GM12873 (cell line): ENCODE measurements around the gene SYNGR1.

Experiments used
- TF ChIP-seq, protein P1 (sequence below): IDR thresholded peaks from 2 replicates; pipeline ENCODE4 v1.5.1; 2012; ENCODE audit warnings: low read depth, mild to moderate bottlenecking, moderate library complexity, low read length, control low read depth; ENCODE audit not compliant: insufficient read depth; ENCODE audit errors: missing control alignments

SYNGR1 gene

DNA sequence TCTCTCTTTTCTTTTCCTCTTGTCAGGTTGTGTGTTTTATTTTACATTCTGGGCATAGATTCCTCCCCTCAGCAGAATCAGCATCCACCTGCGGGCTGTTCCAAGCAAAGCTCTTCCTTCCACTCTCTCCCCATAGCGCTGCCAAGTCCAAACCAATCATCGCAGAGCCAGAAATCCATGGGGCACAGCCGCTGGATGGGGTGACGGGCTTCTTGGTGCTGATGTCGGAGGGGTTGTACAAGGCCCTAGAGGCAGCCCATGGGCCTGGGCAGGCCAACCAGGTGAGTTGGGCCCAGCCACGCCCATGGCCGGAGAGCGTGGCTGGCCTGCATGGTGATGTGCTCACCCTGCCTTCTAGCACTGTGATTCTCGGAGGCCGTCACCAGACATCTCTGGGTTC lies 71.9 kb downstream of the SYNGR1 start:
- TF ChIP-seq, protein P1, sequence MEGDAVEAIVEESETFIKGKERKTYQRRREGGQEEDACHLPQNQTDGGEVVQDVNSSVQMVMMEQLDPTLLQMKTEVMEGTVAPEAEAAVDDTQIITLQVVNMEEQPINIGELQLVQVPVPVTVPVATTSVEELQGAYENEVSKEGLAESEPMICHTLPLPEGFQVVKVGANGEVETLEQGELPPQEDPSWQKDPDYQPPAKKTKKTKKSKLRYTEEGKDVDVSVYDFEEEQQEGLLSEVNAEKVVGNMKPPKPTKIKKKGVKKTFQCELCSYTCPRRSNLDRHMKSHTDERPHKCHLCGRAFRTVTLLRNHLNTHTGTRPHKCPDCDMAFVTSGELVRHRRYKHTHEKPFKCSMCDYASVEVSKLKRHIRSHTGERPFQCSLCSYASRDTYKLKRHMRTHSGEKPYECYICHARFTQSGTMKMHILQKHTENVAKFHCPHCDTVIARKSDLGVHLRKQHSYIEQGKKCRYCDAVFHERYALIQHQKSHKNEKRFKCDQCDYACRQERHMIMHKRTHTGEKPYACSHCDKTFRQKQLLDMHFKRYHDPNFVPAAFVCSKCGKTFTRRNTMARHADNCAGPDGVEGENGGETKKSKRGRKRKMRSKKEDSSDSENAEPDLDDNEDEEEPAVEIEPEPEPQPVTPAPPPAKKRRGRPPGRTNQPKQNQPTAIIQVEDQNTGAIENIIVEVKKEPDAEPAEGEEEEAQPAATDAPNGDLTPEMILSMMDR, result no peak

DNA sequence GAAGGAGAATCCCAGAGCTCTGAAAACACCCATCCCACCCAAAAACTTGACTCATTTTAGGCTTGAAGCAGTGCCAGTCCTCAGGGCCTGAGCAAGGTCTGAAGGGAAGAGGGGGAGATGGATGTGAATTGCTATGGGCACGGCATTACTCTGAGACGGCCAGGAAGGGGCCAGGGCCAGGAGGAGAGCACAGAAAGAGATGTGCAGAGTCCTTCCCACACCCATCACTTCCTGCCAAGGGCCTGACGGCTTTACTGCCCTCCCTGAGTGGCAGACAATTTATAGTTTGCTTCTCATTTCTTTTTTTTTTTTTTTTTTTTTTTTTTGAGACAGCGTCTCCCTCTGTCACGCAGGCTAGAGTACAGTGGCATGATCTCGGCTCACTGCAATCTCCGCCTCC lies 72.3 kb downstream of the SYNGR1 start:
- TF ChIP-seq, protein P1, result no peak

DNA sequence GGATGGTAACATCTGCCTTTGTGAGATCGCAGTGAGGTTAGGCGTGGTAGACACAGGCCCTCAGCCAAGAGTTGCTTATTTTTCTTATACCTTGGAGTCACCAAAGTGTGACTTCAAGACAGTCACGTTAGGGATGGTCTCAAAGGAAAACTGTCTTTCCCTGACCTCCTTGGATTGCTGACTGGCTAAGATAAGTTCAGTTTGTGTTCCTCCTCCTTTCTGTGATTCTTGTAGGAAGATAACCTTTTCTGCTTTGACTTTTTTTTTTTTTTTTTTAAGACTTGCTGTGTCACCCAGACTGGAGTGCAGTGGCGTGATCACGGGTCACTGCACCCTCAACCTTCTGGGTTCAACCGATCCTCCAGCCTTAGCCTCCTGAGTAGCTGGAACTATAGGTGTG lies 72.9 kb downstream of the SYNGR1 start:
- TF ChIP-seq, protein P1, result no peak

DNA sequence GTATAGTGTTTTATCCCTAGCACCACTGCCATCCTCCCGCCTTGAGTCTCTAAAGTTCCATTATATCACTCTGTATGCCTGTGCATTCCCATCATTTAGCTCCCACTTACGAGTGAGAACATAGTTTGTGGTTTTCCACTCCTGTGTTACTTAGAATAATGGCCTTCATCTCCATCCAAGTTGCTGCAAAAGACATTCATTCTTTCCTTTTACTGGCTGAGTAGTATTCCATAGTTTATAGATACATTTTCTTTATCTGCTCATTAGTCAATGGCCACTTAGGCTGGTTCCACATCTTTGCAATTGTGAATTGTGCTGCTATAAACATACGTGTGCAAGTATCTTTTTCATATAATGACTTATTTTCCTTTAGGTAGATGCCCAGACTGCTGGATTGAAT lies 74.2 kb downstream of the SYNGR1 start:
- TF ChIP-seq, protein P1, result no peak

DNA sequence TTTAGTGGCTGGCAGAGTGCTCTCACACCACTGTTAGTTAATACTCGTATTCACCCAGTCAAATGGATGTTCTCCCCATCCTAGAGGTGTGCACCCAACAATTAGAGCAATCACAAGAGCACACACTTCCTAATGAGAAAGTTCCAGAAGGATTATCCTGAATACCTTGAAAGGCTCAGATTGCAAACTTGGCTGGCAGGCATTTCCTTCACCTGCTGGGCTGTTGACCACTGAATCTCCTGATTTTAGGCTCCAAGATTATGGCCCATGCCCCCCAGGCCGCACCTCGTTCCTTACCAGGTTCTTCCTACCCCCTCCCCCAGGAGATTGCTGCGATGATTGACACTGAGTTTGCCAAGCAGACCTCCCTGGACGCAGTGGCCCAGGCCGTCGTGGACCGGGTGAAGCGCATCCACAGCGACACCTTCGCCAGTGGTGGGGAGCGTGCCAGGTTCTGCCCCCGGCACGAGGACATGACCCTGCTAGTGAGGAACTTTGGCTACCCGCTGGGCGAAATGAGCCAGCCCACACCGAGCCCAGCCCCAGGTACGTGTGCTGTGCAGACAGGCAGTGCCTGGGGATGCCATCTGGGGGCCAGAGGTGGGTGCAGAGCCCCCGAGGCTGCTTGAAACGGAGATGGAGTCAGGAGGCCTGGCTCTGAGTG lies 76.7 kb downstream of the SYNGR1 start:
- TF ChIP-seq, protein P1, result no peak

DNA sequence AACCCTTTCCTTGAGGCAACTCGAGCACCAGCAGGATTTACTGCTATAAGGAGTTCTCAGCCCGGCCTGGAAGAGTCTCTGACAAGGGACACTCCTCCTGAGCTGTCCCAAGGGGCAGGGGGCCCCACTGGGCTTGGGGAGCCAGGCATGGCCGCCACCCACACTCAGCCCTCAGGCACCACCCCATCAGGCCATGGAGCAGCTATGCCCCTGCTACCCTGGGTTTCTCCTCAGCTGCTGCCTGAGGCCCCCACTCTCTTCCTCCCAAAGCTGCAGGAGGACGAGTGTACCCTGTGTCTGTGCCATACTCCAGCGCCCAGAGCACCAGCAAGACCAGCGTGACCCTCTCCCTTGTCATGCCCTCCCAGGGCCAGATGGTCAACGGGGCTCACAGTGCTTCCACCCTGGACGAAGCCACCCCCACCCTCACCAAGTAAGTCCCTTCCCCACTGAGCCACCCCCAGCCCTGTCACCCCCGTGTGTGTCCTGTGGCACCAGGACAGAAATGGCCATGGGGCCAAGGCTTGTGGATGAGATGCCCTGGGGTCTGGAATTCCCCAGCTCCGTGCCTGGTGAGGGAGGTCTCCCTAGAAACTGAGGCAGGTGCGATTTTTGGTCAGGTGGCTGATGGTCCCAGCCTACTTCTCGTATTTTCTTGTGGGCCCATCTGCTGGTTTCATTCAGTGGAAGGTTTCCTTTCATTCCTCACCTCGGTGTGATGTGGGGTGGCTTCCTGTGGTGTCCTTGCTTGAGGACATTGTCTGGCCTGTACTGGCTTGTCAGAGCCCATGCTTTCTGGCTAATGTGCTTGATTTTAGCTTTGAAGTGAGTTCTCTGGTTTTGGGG lies 78.2 kb downstream of the SYNGR1 start:
- TF ChIP-seq, protein P1, result no peak

DNA sequence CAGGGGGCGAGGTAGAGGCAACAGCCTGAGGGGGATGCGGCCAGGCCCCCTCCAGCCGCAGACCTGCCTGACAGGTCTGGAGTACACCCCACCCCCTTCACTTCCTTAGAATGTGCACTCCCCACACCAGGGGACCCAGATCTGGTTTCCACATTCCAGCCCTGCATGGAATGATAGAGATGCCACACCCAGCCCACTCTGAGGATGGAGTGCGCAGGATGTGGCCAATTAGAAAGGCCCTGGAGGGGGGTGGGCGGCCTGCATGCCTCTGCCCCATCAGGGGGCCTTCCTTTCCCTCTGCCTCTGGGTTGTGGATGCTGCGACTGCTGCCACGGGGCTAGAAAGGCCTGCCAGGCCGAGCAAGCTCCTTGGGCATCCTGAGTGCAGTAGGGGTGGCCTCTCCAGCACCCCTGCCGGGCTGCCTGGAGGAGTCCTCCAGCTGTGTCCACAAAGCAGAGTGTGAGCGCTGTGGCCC lies 78.8 kb downstream of the SYNGR1 start:
- TF ChIP-seq, protein P1, result no peak
